ENCODE data around the gene NAALADL1.

The NAALADL1 gene

GRCh38 chr11:65103476-65103875, 45.1 kb upstream of the NAALADL1 start:
- Histone ChIP-seq H3K36me3 (ENCODE audit: control insufficient read depth in 2 of 2, insufficient read depth in 1 of 2, low read length in 2 of 2) (peaks cover 0 to 21% of the 10 kb centered on the region in 2 experiments; a peak in 2 of 3 replicates), H3K27ac (ENCODE audit: extremely low read depth, low read depth, low read length) (no peak overlapping the region), H3K4me1 (ENCODE audit: control insufficient read depth, insufficient read depth, low read length) (peaks cover 23% of the 10 kb centered on the region), H3K9me3 (ENCODE audit: control insufficient read depth, insufficient read depth, low read depth, low read length) (no peaks in the 10 kb centered on the region), H3K4me3 (ENCODE audit: low read depth, low read length) (no peak overlapping the region)
- ChIA-PET POLR2A (interaction anchor here (0.7 to 4.1 kb wide), 3 partner anchors 8 to 14 kb away, joined by 4 to 12 read pairs (median 4); partner anchors contain the start of genes TM7SF2 and ZNHIT2), CTCF (interaction anchor here (0.6 to 8.8 kb wide), 5 partner anchors 9 to 244 kb away, joined by 3 to 110 read pairs (median 3); partner anchors contain the start of gene TM7SF2)
- peak; percentile 14; the same call in 1 of the 2 replicates for TF ChIP-seq GLIS1 (tag by site-specific recombination; IDR thresholded peaks at IDR 0.05)
- TF ChIP-seq, protein P1, sequence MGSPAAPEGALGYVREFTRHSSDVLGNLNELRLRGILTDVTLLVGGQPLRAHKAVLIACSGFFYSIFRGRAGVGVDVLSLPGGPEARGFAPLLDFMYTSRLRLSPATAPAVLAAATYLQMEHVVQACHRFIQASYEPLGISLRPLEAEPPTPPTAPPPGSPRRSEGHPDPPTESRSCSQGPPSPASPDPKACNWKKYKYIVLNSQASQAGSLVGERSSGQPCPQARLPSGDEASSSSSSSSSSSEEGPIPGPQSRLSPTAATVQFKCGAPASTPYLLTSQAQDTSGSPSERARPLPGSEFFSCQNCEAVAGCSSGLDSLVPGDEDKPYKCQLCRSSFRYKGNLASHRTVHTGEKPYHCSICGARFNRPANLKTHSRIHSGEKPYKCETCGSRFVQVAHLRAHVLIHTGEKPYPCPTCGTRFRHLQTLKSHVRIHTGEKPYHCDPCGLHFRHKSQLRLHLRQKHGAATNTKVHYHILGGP (tag by site-specific recombination; IDR thresholded peaks at IDR 0.05), result no peak

GRCh38 chr11:65102142-65103095, 44.1 kb upstream of the NAALADL1 start:
- Histone ChIP-seq H3K27ac (ENCODE audit: extremely low read depth, low read depth, low read length) (peak overlapping the region; percentile 61), H3K4me3 (ENCODE audit: low read depth, low read length) (no peak overlapping the region), H3K36me3 (ENCODE audit: control insufficient read depth in 2 of 2, insufficient read depth in 1 of 2, low read length in 2 of 2) (peaks cover 0 to 17% of the 10 kb centered on the region in 2 experiments; a peak in 2 of 3 replicates), H3K9me3 (ENCODE audit: control insufficient read depth, insufficient read depth, low read depth, low read length) (no peaks in the 10 kb centered on the region), H3K4me1 (ENCODE audit: control insufficient read depth, insufficient read depth, low read length) (peaks cover 23% of the 10 kb centered on the region)
- ChIA-PET POLR2A (interaction anchor here (0.7 to 4.1 kb wide), 7 partner anchors 10 to 160 kb away, joined by 3 to 12 read pairs (median 4); partner anchors contain the start of genes CDCA5, FAU, MRPL49 and POLA2), CTCF (interaction anchor here (0.6 to 8.8 kb wide), 5 partner anchors 10 to 119 kb away, joined by 3 to 110 read pairs (median 4); partner anchors contain the start of gene TM7SF2)
- TF ChIP-seq ZNF544 (tag by site-specific recombination; IDR thresholded peaks at IDR 0.05), result no peak
- peak; percentile 63 for TF ChIP-seq ZNF843 (tag by site-specific recombination; IDR thresholded peaks at IDR 0.05)
- no peak for TF ChIP-seq REST (tag by site-specific recombination; IDR thresholded peaks at IDR 0.05)
- TF ChIP-seq ZNF248 (tag by site-specific recombination; IDR thresholded peaks at IDR 0.05), result no peak
- no peak for TF ChIP-seq SETDB1 (IDR thresholded peaks at IDR 0.05; ENCODE audit: insufficient read length, low read length)
- peak; percentile 60; the same call in 1 of the 2 replicates for TF ChIP-seq SP7 (tag by site-specific recombination; IDR thresholded peaks at IDR 0.05)
- peak; percentile 70 for TF ChIP-seq ZNF629 (tag by site-specific recombination; IDR thresholded peaks at IDR 0.05)
- TF ChIP-seq SCRT1 (tag by site-specific recombination; IDR thresholded peaks at IDR 0.05; ENCODE audit: borderline replicate concordance), result peak; percentile 60; the same call in 1 of the 2 replicates
- TF ChIP-seq ZNF366 (tag by site-specific recombination; conservative IDR thresholded peaks at IDR 0.05), result peak; percentile 68
- peak; percentile 28; the same call in 1 of the 2 replicates for TF ChIP-seq ZNF146 (tag by site-specific recombination; IDR thresholded peaks at IDR 0.05)
- no peak for TF ChIP-seq ZNF664 (tag by site-specific recombination; IDR thresholded peaks at IDR 0.05)
- no peak for TF ChIP-seq ZNF707 (tag by site-specific recombination; IDR thresholded peaks at IDR 0.05)
- peak; percentile 36; the same call in 1 of the 2 replicates for TF ChIP-seq TSHZ1 (tag by site-specific recombination; IDR thresholded peaks at IDR 0.05; ENCODE audit: borderline replicate concordance)
- no peak for TF ChIP-seq ZNF76 (tag by site-specific recombination; IDR thresholded peaks at IDR 0.05; ENCODE audit: borderline replicate concordance, low read depth)
- no peak for TF ChIP-seq ZBTB8A (tag by site-specific recombination; IDR thresholded peaks at IDR 0.05)
- no peak for TF ChIP-seq RBAK (tag by site-specific recombination; IDR thresholded peaks at IDR 0.05)
- TF ChIP-seq, protein P2, sequence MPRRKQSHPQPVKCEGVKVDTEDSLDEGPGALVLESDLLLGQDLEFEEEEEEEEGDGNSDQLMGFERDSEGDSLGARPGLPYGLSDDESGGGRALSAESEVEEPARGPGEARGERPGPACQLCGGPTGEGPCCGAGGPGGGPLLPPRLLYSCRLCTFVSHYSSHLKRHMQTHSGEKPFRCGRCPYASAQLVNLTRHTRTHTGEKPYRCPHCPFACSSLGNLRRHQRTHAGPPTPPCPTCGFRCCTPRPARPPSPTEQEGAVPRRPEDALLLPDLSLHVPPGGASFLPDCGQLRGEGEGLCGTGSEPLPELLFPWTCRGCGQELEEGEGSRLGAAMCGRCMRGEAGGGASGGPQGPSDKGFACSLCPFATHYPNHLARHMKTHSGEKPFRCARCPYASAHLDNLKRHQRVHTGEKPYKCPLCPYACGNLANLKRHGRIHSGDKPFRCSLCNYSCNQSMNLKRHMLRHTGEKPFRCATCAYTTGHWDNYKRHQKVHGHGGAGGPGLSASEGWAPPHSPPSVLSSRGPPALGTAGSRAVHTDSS (tag by site-specific recombination; IDR thresholded peaks at IDR 0.05), result no peak

Measured in HEK293 (cell line).